Suprapubic skin (tissue), 4 donors: ENCODE data around the gene CTNNA3. TPM values are rescaled to one million over a fixed set of nuclear protein-coding genes. Genes with fewer than 3 reads are reported as not detected.
"Not testable (repeated sequence)": the region's sequence is repeated elsewhere in the genome, so short reads cannot be mapped to it uniquely, and the experiment has no call there.

Source experiments
- DNase-seq, 2 donors: peaks; one replicate each; pipeline ENCODE4 v3.0.0-alpha.2; 2019; ENCODE audit warnings: low spot score in 2 of 2
- H3K27ac ChIP-seq: fragments of 200-600 bp; sonication (generic); one replicate; pipeline ENCODE4 v1.5.1; 2019
- H3K27me3 ChIP-seq: fragments of 200-600 bp; sonication (generic); one replicate; pipeline ENCODE4 v1.5.1; 2019
- H3K36me3 ChIP-seq: fragments of 200-600 bp; sonication (generic); one replicate; pipeline ENCODE4 v1.5.1; 2019
- H3K4me1 ChIP-seq: fragments of 200-600 bp; sonication (generic); one replicate; pipeline ENCODE4 v1.5.1; 2019
- H3K4me3 ChIP-seq: fragments of 200-600 bp; sonication (generic); one replicate; pipeline ENCODE4 v1.5.1; 2019; ENCODE audit warnings: mild to moderate bottlenecking
- H3K9me3 ChIP-seq: fragments of 200-600 bp; sonication (generic); one replicate; pipeline ENCODE4 v1.5.1; 2019
- CTCF ChIP-seq, 2 donors: fragments of 200-600 bp in 1 of 2; fragments of 450-650 bp in 1 of 2; sonication (generic) in 1 of 2; IDR thresholded peaks; one replicate each; pipeline ENCODE4 v1.5.1; 2016 to 2019; ENCODE audit warnings: antibody characterized with exemption in 2 of 2, mild to moderate bottlenecking in 1 of 2, moderate library complexity in 1 of 2
- EP300 ChIP-seq: sonication (generic); formaldehyde crosslinking; IDR thresholded peaks from one replicate; pipeline ENCODE4 v1.6.1; 2017; ENCODE audit warnings: antibody characterized with exemption
- POLR2A ChIP-seq, 2 donors: fragments of 450-650 bp; IDR thresholded peaks; one replicate each; pipeline ENCODE4 v1.6.1; 2017; ENCODE audit warnings: antibody characterized with exemption in 2 of 2, mild to moderate bottlenecking in 2 of 2, moderate library complexity in 2 of 2
- POLR2AphosphoS5 ChIP-seq, 3 donors: sonication (generic); formaldehyde crosslinking; IDR thresholded peaks; one replicate each; pipeline ENCODE4 v1.6.1; 2017; ENCODE audit warnings: antibody characterized with exemption in 3 of 3
- WGBS: methylation state at CpG from one replicate; pipeline ENCODE4 v1.1.5; 2018; 5-methylcytosine and 5-hydroxymethylcytosine counted together
- total RNA-seq, 4 donors: library from RNA; depleted of rRNA; stranded (reverse); fragments of >200 nt; gene quantifications; one replicate each; pipeline ENCODE4 v1.1.0, GENCODE V29; 2016

The CTNNA3 gene
- total RNA-seq, 4 donors from 2014 or later = 0.08 to 0.29 (median 0.21) TPM

DNA sequence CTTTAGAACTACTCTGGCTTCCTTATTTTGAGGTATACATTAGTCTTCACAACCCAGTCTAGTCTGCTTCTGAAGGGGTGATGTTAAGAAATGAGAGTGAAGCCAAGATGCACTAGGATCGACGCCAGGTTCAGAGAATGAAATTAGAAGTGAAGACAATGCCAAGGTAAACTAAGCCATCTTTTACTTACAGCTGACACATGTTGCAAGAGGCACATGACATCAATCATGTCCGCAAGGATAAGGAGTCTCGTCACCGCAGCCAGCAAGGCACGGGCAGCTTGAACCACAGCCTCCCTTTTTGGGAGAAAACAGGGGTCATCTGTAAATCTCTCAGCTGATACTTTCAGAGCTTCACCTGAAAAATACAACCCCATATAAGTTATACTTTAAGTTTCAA, 156.7 kb downstream of the CTNNA3 start:
- Histone ChIP-seq H3K27ac (no peak overlapping the region), H3K27me3 (no peaks in the 10 kb centered on the region), H3K36me3 (no peaks in the 10 kb centered on the region), H3K9me3 (no peaks in the 10 kb centered on the region), H3K4me1 (no peaks in the 10 kb centered on the region), H3K4me3 (no peak overlapping the region)
- no peak for DNase-seq
- 37% methylated on average over 6 of the region's 6 CpGs for WGBS
- TF ChIP-seq POLR2AphosphoS5 (IDR thresholded peaks at IDR 0.05) (no peak), EP300 (no peak), POLR2A (IDR thresholded peaks at IDR 0.05) (no peak), CTCF (IDR thresholded peaks at IDR 0.05) (no peak)

DNA sequence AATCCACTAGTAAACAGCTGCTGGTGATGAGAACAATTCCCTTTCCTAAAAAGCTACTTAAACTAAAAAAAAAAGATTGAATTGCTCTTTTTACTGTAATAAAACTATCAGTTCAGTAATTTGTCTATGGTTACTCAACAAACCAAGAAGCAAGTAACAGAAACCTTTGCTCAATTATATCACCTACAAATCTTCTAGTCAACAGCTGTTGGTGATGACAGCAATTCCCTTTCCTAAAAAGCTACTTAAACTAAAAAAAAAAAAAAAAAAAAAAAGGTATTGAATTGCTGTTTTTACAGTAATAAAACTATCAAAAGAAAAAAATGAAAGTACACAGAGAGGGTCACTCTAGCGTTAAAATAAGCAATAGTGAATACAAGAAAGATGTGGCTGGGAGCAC, 158.1 kb downstream of the CTNNA3 start:
- Histone ChIP-seq H3K36me3 (no peaks in the 10 kb centered on the region), H3K4me1 (no peaks in the 10 kb centered on the region)
- WGBS = 89% methylated on average over 1 of the region's 1 CpG

GRCh38 chr10:67533376-67533775, 162.6 kb downstream of the CTNNA3 start:
- Histone ChIP-seq H3K9me3 (no peaks in the 10 kb centered on the region), H3K36me3 (no peaks in the 10 kb centered on the region), H3K27me3 (no peaks in the 10 kb centered on the region), H3K4me3 (no peak overlapping the region), H3K4me1 (no peaks in the 10 kb centered on the region), H3K27ac (no peak overlapping the region)
- TF ChIP-seq CTCF (IDR thresholded peaks at IDR 0.05) = no peak
- DNase-seq = no peak
- 45% methylated on average over 1 of the region's 1 CpG for WGBS

More for the DNA sequence above, 158.1 kb downstream of the CTNNA3 start:
- Histone ChIP-seq H3K27ac (no peak overlapping the region), H3K27me3 (no peaks in the 10 kb centered on the region), H3K9me3 (no peaks in the 10 kb centered on the region), H3K4me3 (no peak overlapping the region)
- no peak for TF ChIP-seq POLR2AphosphoS5 (IDR thresholded peaks at IDR 0.05)
- TF ChIP-seq POLR2A (IDR thresholded peaks at IDR 0.05) = no peak
- DNase-seq = no peak

GRCh38 chr10:67530990-67531389, 165.0 kb downstream of the CTNNA3 start:
- not testable (repeated sequence) for H3K27me3 ChIP-seq, H3K4me3 ChIP-seq, H3K36me3 ChIP-seq, DNase-seq, H3K27ac ChIP-seq, H3K4me1 ChIP-seq, H3K9me3 ChIP-seq
- WGBS = 70% methylated on average over 3 of the region's 3 CpGs

- Histone ChIP-seq H3K27me3 (no peaks in the 10 kb centered on the region), H3K4me1 (no peaks in the 10 kb centered on the region), H3K4me3 (no peak overlapping the region), H3K27ac (no peak overlapping the region), H3K9me3 (no peaks in the 10 kb centered on the region), H3K36me3 (no peaks in the 10 kb centered on the region)
- no peak for DNase-seq
- TF ChIP-seq EP300 (no peak), POLR2AphosphoS5 (IDR thresholded peaks at IDR 0.05) (no peak), POLR2A (IDR thresholded peaks at IDR 0.05) (no peak), CTCF (IDR thresholded peaks at IDR 0.05) (no peak)
Observed at GRCh38 chr10:67527351-67527750, 168.6 kb downstream of the CTNNA3 start.

- TF ChIP-seq EP300 = no peak
- no peak for TF ChIP-seq POLR2AphosphoS5 (IDR thresholded peaks at IDR 0.05)
- no peak for TF ChIP-seq CTCF (IDR thresholded peaks at IDR 0.05)
- no peak for TF ChIP-seq POLR2A (IDR thresholded peaks at IDR 0.05)
- 41% methylated on average over 2 of the region's 2 CpGs for WGBS
Observed at GRCh38 chr10:67521546-67521945, 174.4 kb downstream of the CTNNA3 start.

More at GRCh38 chr10:67521546-67521945, 174.4 kb downstream of the CTNNA3 start:
- H3K4me1 ChIP-seq = no peaks in the 10 kb centered on the region
- DNase-seq = no peak
- H3K36me3 ChIP-seq = no peaks in the 10 kb centered on the region
- H3K27me3 ChIP-seq = no peaks in the 10 kb centered on the region
- no peak overlapping the region for H3K27ac ChIP-seq
- no peak overlapping the region for H3K4me3 ChIP-seq
- H3K9me3 ChIP-seq = no peaks in the 10 kb centered on the region
